HG02938 (cell line): ENCODE measurements around the gene LSR.
"Not testable (repeated sequence)": the region's sequence is repeated elsewhere in the genome, so short reads cannot be mapped to it uniquely, and the experiment has no call there.

Source experiments
- ATAC-seq: cut with Tn5 transposase; IDR thresholded peaks from one replicate; pipeline ENCODE4 v1.9.1; 2021; ENCODE audit warnings: mild to moderate bottlenecking, moderate library complexity; ENCODE audit not compliant: unreplicated experiment

Gene LSR

GRCh38 chr19:35216833-35217648, 31.8 kb upstream of the LSR start:
- no peak for ATAC-seq

DNA sequence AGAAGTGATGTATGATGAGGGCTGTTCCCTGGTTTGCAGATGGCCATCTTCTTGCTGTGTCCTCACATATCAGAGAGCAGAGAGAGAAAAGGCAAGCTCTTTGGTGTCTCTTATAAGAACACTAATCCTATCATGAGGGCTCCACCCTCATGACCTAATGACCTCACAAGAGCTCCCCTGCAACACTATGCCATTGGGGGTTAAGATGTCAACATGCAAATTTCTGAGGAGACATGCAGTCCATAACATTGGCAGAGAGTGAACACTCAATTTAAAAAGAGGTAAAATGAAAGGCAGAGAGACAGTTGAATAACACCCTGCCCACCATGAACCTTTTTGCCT, 31.2 kb upstream of the LSR start:
- ATAC-seq, result no peak

GRCh38 chr19:35219008-35219407, 29.8 kb upstream of the LSR start:
- no peak for ATAC-seq

DNA sequence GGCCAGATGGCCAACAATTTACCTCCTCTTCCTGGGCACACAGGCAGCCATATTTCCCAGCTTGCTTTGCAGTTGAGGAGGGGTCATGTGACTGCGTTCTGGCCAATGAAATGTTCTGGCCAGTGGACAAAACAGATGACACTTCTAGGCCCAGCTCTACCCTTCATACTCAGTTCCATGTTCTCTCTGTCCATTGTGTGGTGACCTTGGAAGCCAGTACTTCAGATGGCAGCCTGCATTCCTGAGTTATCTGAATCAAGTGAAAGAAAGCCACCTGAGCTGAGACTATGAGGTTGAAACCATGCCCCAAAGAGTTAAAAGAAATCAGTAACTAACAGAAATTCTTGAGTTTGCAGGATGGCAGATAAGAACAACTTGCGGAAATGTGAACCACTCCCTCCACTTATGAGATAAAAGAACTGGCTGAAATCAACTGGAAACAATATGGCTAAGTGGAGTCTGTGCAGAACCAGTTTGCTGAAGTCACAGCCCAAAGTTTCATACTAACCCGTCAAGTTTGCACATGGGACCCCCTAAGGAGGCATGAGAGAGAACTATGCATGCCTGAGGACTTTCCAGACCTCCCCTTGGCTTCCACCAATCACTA, 28.4 kb upstream of the LSR start:
- no peak for ATAC-seq

- not testable (repeated sequence) for ATAC-seq
Measured at GRCh38 chr19:35220973-35221590, 27.7 kb upstream of the LSR start.

DNA sequence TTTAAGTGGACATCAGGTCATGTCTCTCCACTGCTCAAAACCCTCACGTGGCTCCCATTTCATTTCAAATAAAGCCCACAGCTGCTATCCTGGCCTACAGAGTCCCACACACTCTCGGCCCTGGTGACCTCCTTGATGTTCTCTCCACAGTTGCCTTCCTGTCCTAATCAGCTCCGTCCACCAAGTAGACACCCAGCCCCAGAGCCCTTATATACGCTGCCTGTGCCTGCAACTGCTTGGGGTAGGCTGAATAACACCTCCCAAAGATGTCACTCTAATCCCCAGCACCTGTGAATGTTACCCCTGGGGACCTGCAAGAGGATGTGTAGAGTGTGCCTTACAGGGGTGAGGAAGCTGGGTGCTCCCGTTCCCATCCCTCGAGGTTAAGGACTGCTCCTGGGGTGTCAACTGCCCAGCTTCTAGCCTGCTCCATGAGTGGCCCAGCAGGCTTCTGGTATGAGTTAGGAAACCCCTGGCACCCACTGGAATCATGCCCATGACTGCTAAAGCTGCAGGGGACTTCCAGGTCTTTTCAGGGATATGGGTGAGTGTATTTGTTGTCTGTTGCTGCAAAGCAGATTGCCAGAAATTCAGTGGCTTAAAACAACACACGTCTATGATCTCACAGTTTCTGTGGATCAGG, 26.3 kb upstream of the LSR start:
- ATAC-seq, result no peak

- ATAC-seq, result no peak
Measured at GRCh38 chr19:35223084-35223790, 25.6 kb upstream of the LSR start.

DNA sequence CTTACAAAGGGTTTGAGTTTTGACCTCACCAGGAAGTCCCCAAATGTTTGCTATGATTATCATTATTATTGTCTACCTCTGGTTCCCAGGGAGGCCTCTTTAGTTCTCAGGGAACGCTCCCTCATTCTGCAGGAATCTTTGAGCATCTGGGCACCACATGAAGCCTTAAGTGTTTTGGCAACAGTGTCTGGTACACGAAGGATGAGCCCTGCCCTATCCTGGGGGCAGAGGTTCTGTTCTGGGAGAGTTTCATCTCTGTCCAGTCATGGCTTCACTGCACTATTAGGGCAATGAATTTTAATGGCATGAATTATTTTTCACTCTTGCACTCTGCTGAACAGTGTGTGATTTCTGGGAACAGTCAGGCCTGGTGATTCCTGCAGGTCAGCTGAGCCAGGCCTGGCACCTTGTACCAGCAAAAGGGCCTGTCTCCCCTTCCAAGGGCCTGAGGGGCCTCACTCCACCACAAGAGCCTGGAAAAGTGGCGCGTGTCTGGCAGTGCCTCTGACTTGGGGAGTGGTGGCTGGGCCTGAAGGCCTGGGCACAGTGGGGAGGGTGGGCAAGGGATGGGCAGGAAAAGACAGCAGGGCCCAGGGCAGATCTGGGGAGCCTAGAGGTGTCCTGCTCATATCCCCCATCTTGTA, 24.8 kb upstream of the LSR start:
- no peak for ATAC-seq

DNA sequence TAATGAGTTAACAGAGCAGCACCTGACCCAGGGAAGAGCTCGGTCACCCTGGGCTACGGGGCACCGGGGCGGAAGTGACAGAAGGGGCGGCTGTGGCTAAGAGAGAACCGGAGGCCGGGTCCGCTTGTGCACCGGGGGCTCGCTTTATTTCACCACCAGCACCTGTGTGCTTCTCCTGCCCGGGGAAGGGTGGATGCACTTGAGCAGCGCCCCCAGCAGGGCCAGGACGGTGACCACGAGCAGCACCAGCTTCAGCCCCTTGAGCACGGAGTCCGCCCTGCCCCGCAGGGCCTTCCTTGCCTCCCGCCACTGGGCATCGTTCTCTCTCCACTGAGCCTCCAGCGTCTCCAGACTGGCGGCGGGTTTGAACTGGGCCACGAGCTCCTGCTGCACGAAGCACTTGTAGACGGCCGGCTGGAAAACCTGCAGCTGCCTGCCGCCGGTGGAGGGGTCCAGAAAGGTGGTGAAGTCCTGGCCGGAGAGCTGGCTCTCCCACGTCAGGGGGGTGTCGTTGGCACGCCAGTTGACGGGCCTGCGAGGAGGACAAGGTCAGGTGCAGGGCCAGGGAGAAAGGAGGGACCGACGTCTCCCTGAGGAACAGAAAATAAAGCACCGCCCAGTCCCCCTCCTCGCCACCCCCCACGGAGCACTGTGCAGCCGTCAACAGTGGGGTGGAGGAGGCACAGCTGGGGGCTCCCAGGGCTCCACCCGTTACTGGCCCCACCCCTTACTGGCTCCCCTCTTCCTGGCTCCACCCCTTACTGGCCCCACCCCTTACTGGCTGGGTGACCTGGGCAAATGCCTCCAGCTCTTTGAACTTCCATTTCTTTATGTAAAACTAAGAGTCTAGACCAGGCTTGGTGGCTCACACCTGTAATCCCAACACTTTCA, 23.9 kb upstream of the LSR start:
- ATAC-seq, result no peak

- ATAC-seq, result no peak
Measured at GRCh38 chr19:35225951-35226350, 22.9 kb upstream of the LSR start.

DNA sequence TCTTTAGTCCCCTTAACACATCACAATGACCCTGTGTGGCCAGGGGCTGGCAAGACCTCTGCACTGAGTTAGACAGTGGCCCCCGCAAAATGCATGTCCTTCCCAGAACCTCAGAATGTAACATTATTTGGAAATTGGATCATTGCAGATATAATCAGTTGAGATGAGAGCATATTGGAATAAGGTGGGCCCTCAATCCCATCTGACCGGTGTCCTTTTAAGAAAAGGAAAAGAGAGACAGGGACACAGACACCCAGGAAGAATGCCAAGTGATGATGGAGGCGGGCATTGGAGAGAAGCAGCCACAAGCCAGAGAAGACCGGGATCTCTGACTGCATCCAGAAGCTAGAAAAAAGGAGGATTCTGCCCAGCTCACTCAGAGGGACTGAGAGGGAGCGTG, 22.1 kb upstream of the LSR start:
- no peak for ATAC-seq

DNA sequence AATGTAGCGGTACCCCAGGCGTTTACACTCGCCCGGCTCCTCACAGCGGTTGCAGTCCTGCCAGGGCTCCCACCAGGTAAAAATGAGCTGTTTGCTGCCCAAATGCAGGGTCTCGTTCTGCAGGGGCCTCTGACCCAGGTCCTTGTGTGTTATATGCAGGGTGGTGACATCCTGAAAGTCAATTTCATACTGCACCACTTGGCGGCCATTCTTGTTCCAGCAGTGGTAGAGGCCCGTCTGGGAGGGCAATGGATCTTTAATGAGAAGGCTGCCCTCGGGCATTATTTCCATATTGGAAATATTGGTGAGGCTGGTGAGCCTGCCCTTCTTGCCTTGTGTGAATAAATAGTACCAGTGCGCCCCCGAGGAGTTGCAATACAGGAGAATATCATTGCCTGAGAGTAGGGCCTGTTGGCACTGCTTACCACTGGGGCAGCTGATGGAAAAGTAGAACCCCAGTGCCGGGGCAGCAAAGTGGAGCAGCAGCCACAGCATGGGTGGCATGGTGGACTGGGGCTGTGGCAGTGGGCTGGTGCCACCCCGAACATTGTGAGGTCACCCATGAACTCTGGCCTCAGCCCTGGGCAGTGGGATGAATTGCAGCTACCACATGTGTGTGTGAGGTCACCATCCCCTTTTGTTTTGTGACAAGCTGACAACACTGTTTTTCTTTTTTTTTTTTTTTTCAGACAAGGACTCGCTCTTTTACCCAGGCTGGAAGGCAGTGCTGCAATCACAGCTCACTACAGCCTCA, 20.4 kb upstream of the LSR start, which contains the start of gene FAM187B:
Gene FAM187B, minus strand, starts transcription at position 563 of the 754 bp plus-strand sequence. Its CDS starts 59 bp downstream, at position 504.
- no peak for ATAC-seq

DNA sequence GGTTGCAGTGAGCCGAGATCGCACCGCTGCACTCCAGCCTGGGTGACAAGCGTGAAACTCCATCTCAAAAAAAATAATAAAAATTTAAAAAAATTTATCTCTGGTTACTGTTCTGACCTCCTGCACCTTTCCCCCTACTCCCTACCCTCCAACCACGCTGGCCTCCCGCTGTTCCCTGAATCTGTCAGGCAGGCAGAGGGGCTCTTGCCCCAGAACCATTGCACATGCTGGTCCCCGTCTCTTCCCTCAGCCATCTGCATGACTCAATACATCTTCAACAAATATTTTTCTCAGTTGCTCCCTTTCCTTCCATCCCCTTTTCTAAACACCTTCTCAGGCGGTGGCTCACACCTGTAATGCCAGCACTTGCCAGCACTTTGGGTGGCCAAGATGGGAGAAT, 19.2 kb upstream of the LSR start:
- ATAC-seq, result no peak

GRCh38 chr19:35231956-35232645, 16.7 kb upstream of the LSR start:
- ATAC-seq, result no peak

DNA sequence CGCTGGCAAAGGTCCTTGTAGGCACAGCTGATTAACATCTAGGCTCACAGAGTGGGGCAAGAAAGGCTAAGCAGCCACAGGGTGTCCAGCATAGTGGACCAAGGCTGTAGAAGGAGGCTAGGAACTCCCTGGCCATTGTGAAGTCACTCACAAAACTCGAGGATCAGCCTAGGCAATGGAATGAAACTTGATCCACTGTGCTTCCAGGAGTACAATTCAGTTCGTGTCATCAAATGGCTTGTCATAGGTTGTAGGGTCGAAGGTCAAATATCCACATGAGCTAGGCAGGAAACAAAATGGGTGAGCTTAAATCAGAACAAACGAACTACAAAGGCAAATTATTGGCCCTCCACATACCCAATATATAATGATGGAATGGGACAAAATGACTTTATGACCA, 15.9 kb upstream of the LSR start:
- ATAC-seq, result no peak

GRCh38 chr19:35236638-35237400, 12.0 kb upstream of the LSR start:
- no peak for ATAC-seq

DNA sequence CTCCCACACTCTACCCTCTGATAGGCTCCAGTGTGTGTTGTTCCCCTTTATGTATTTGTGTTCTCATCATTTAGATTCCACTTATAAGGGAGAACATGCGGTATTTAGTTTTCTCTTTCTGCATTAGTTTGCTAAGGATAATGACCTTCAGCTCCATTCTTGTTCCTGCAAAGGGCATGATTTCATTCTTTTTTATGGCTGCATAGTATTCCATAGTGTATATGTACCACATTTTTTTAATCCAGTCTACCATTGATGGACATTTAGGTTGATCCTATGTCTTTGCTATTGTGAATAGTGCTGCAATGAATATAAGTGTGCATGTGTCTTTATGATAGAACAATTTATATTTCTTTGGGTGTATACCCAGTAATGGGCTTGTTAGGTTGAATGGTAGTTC, 9.2 kb upstream of the LSR start:
- ATAC-seq, result not testable (repeated sequence)

- no peak for ATAC-seq
Measured at GRCh38 chr19:35240327-35240726, 8.5 kb upstream of the LSR start.
